ENCODE measurements around the gene MYO3A. TPM values are rescaled to one million over a fixed set of nuclear protein-coding genes. Genes with fewer than 3 reads are reported as not detected.

MYO3A gene
- total RNA-seq, 1 experiment from 2014 or later, result not detected

DNA sequence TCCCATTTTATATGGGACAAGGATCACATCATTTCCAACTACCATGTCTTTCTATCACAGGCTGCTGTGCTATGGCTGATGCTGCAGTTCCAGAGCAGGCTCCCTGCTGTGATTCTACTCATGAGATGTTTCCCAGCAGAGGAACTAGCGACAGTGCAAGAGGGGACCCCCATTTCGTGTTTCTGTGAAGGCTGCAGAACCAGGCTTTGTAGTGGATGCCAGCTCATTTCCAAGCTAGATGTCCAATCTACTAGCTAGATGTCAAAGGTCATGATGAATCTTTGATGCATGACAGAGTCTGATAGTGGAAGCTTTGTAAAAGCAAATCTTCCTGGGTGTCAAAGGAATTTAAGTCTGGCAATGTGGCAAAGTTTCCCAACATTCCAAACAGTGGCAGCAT, 21.2 kb upstream of the MYO3A start:
- no TSS peak for BruUV-seq (replicated peaks)
- no peak overlapping the region for H3K4me3 Mint-ChIP-seq (ENCODE audit: unreplicated experiment)
- TF ChIP-seq, protein P1, sequence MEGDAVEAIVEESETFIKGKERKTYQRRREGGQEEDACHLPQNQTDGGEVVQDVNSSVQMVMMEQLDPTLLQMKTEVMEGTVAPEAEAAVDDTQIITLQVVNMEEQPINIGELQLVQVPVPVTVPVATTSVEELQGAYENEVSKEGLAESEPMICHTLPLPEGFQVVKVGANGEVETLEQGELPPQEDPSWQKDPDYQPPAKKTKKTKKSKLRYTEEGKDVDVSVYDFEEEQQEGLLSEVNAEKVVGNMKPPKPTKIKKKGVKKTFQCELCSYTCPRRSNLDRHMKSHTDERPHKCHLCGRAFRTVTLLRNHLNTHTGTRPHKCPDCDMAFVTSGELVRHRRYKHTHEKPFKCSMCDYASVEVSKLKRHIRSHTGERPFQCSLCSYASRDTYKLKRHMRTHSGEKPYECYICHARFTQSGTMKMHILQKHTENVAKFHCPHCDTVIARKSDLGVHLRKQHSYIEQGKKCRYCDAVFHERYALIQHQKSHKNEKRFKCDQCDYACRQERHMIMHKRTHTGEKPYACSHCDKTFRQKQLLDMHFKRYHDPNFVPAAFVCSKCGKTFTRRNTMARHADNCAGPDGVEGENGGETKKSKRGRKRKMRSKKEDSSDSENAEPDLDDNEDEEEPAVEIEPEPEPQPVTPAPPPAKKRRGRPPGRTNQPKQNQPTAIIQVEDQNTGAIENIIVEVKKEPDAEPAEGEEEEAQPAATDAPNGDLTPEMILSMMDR (IDR thresholded peaks at IDR 0.05; ENCODE audit: insufficient read depth in 1 of 2, low read depth in 1 of 2, low read length in 1 of 2, severe bottlenecking in 1 of 2, unreplicated experiment in 1 of 2), result no peak
- H3K4me1 Mint-ChIP-seq (ENCODE audit: low read depth, unreplicated experiment), result peaks cover 10% of the 10 kb centered on the region
- ChIA-PET CTCF (no interaction called here), POLR2A (no interaction called here)
- no peak overlapping the region for H3K4me3 ChIP-seq (ENCODE audit: low read depth, low read length)
- no peaks in the 10 kb centered on the region for H3K36me3 Mint-ChIP-seq (ENCODE audit: insufficient read depth, unreplicated experiment)
- 0 out of 2 replicates have a peak, but pooled peaks cover 4% of the 10 kb centered on the region for H3K9me3 ChIP-seq
- DNase-seq, result no peak
- H3K27me3 ChIP-seq (replicated peaks; ENCODE audit: control insufficient read depth, insufficient read depth, low read length), result no peaks in the 10 kb centered on the region
- H3K27me3 Mint-ChIP-seq (ENCODE audit: insufficient read depth, unreplicated experiment), result no peaks in the 10 kb centered on the region
- H3K27ac Mint-ChIP-seq (ENCODE audit: unreplicated experiment), result no peak overlapping the region
- no peaks in the 10 kb centered on the region for H3K36me3 ChIP-seq (ENCODE audit: control insufficient read depth, insufficient read depth, low read length)
- intact Hi-C loops (cut with micrococcal nuclease; ENCODE audit: unreplicated experiment), result no loop called here
- peaks cover 5% of the 10 kb centered on the region for H3K4me1 ChIP-seq
- peaks cover 39% of the 10 kb centered on the region for H3K9me3 Mint-ChIP-seq (ENCODE audit: unreplicated experiment)

DNA sequence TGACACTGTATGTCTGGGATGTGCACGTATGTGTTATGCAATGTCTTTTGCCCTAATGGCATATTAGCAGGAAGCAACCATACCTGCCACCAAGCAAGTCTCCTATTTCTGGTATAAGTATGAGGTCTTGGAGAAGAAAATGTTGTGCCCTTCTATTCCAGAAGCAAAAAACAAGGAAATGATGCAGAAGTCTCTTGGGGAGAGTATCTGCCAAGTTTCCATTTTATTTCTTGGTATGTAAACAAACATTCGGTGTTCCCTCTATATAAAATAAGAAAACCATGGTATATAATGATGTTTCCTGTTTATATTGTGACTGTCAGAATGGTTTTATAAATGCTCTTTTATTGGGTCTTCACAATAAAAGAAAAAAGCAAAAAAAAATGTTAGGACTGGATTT, 19.3 kb upstream of the MYO3A start:
- Histone ChIP-seq H3K4me3 (ENCODE audit: low read depth, low read length) (no peak overlapping the region), H3K9me3 (0 out of 2 replicates have a peak, but pooled peaks cover 4% of the 10 kb centered on the region), H3K36me3 (ENCODE audit: control insufficient read depth, insufficient read depth, low read length) (no peaks in the 10 kb centered on the region), H3K4me1 (no peaks in the 10 kb centered on the region), H3K27me3 (replicated peaks; ENCODE audit: control insufficient read depth, insufficient read depth, low read length) (no peaks in the 10 kb centered on the region)
- H3K9me3 Mint-ChIP-seq (ENCODE audit: unreplicated experiment), result peaks cover 36% of the 10 kb centered on the region
- H3K4me3 Mint-ChIP-seq (ENCODE audit: unreplicated experiment), result no peak overlapping the region
- H3K36me3 Mint-ChIP-seq (ENCODE audit: insufficient read depth, unreplicated experiment), result no peaks in the 10 kb centered on the region
- POLR2A ChIA-PET, result no interaction called here
- TF ChIP-seq, protein P1 (IDR thresholded peaks at IDR 0.05; ENCODE audit: insufficient read depth in 1 of 2, low read depth in 1 of 2, low read length in 1 of 2, severe bottlenecking in 1 of 2, unreplicated experiment in 1 of 2), result no peak
- no peak overlapping the region for H3K27ac Mint-ChIP-seq (ENCODE audit: unreplicated experiment)
- DNase-seq, result no peak
- peaks cover 10% of the 10 kb centered on the region for H3K4me1 Mint-ChIP-seq (ENCODE audit: low read depth, unreplicated experiment)
- intact Hi-C loops (cut with micrococcal nuclease; ENCODE audit: unreplicated experiment), result no loop called here
- CTCF ChIA-PET, result no interaction called here
- H3K27me3 Mint-ChIP-seq (ENCODE audit: insufficient read depth, unreplicated experiment), result no peaks in the 10 kb centered on the region
- no TSS peak for BruUV-seq (replicated peaks)

DNA sequence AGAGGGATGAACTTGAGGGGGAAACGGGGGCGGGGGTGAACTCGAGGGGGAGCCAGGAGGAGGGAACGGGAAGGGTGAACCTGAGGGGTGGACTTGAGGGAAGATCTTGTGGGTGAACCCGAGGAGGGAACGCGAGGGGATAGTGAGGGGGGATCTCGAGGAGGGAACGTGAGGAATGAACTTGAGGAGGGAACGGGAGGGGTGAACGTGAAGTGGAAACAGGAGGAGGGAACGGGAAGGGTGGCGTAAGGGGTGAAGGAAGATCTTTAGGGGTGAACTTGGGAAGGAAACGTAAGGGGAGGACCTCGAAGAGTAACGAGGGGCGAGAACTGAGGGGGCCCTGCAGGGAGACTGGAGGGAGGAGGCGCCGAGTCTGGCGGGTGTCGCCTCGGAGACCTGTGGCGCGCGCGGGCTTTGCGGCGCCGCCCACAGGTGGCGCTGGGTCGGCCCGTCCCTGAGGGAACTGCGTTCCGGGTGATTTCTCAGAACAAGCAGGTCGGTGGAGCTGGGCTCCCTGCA, 651 bp downstream of the MYO3A start:
- no peaks in the 10 kb centered on the region for H3K27me3 ChIP-seq (replicated peaks; ENCODE audit: control insufficient read depth, insufficient read depth, low read length)
- H3K36me3 ChIP-seq (ENCODE audit: control insufficient read depth, insufficient read depth, low read length), result no peaks in the 10 kb centered on the region
- ChIA-PET POLR2A (no interaction called here), CTCF (no interaction called here)
- H3K27ac Mint-ChIP-seq (ENCODE audit: unreplicated experiment), result no peak overlapping the region
- no peaks in the 10 kb centered on the region for H3K4me1 Mint-ChIP-seq (ENCODE audit: low read depth, unreplicated experiment)
- intact Hi-C loops (cut with micrococcal nuclease; ENCODE audit: unreplicated experiment), result no loop called here
- H3K4me1 ChIP-seq, result no peaks in the 10 kb centered on the region
- H3K4me3 Mint-ChIP-seq (ENCODE audit: unreplicated experiment), result no peak overlapping the region
- BruUV-seq (replicated peaks), result no TSS peak
- H3K4me3 ChIP-seq (ENCODE audit: low read depth, low read length), result no peak overlapping the region
- no peaks in the 10 kb centered on the region for H3K36me3 Mint-ChIP-seq (ENCODE audit: insufficient read depth, unreplicated experiment)
- H3K9me3 ChIP-seq, result no peaks in the 10 kb centered on the region
- peaks cover 13% of the 10 kb centered on the region for H3K27me3 Mint-ChIP-seq (ENCODE audit: insufficient read depth, unreplicated experiment)
- TF ChIP-seq, protein P1 (IDR thresholded peaks at IDR 0.05; ENCODE audit: insufficient read depth in 1 of 2, low read depth in 1 of 2, low read length in 1 of 2, severe bottlenecking in 1 of 2, unreplicated experiment in 1 of 2), result no peak
- DNase-seq, result no peak
- H3K9me3 Mint-ChIP-seq (ENCODE audit: unreplicated experiment), result peaks cover 9% of the 10 kb centered on the region

All from Caco-2 (cell line).